GM12873 (cell line): ENCODE data around the gene CIDEB.

ENCODE experiments used
- TF ChIP-seq, protein P1 (sequence below): IDR thresholded peaks from 2 replicates; pipeline ENCODE4 v1.5.1; 2012; ENCODE audit warnings: low read depth, mild to moderate bottlenecking, moderate library complexity, low read length, control low read depth; ENCODE audit not compliant: insufficient read depth; ENCODE audit errors: missing control alignments

Gene CIDEB

DNA sequence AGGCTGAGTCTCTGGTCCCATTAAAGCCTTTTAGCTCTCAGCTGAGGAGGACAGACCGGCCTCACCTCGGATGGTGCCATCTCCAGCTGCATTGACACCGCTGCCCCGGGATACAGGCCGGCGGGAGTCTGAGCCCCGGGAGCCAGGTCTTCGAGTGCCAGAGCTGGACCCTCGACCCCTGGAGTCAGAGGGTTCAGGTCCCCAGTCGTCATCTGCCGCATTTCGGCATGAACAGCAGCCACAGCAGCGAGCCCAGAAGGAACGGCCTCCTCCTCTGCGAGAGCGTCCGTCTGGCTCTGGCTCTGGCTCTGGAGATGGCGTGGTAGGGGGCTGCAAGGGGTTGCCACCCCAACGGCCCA is 45.8 kb downstream of the CIDEB start:
- TF ChIP-seq, protein P1, sequence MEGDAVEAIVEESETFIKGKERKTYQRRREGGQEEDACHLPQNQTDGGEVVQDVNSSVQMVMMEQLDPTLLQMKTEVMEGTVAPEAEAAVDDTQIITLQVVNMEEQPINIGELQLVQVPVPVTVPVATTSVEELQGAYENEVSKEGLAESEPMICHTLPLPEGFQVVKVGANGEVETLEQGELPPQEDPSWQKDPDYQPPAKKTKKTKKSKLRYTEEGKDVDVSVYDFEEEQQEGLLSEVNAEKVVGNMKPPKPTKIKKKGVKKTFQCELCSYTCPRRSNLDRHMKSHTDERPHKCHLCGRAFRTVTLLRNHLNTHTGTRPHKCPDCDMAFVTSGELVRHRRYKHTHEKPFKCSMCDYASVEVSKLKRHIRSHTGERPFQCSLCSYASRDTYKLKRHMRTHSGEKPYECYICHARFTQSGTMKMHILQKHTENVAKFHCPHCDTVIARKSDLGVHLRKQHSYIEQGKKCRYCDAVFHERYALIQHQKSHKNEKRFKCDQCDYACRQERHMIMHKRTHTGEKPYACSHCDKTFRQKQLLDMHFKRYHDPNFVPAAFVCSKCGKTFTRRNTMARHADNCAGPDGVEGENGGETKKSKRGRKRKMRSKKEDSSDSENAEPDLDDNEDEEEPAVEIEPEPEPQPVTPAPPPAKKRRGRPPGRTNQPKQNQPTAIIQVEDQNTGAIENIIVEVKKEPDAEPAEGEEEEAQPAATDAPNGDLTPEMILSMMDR: no peak

- TF ChIP-seq, protein P1: no peak
Measured at GRCh38 chr14:24261256-24261968, 46.4 kb downstream of the CIDEB start.

DNA sequence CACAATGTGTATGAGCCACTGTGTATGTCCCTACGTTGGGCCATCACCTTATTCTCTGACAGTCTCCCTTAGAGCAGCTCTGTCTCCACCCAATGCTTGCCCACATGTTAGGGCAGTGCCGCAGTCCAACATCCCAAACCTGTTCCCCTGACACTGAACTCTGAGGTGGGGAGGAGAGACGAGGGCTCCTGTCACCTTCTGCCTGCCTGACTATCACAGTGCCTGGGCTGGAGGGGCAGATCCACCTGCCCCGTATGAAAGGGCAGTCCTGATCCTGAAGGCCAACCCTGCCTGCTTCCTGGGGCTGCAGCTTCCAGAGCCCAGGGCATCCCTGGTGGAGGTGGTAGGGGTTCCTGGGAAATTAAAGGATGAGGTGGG is 47.0 kb downstream of the CIDEB start:
- TF ChIP-seq, protein P1: no peak

DNA sequence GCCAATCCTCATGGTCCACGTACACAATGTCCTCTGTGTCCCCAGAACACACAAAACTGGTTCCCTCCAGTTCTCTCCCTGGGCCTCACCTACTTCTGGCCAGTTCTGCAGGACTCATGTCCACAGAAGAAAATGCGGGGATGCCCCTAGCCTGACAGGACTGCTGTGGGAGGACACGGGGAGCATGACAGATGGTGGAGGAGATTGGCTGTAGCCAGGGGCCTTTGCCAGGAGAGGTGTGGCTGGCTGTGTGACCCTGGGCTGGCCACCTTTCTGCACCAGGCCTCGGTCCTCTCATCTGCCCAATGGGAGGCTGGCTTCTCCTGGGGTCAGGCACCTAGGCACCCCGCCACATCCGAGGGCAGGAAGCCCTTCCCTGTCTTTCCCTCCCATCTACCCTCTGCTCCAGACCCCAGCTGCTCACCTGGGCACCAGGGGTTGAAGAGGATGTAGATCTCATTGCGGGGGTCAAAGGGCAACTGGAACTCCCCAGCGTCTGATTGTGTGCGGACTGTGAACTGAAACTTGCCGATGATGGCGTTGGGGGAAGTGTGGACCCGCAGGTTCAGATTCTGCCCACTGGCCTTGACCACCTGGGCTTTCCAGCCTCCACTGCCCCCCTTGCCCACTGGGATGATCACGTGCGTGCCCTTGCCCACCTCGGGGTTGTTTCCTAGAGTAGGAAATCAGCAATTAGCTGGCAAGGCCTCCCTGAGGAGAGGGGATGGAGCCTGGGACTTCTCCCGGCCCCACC is 47.6 kb downstream of the CIDEB start:
- TF ChIP-seq, protein P1: no peak

GRCh38 chr14:24259282-24260025 is 48.3 kb downstream of the CIDEB start:
- TF ChIP-seq, protein P1: no peak

DNA sequence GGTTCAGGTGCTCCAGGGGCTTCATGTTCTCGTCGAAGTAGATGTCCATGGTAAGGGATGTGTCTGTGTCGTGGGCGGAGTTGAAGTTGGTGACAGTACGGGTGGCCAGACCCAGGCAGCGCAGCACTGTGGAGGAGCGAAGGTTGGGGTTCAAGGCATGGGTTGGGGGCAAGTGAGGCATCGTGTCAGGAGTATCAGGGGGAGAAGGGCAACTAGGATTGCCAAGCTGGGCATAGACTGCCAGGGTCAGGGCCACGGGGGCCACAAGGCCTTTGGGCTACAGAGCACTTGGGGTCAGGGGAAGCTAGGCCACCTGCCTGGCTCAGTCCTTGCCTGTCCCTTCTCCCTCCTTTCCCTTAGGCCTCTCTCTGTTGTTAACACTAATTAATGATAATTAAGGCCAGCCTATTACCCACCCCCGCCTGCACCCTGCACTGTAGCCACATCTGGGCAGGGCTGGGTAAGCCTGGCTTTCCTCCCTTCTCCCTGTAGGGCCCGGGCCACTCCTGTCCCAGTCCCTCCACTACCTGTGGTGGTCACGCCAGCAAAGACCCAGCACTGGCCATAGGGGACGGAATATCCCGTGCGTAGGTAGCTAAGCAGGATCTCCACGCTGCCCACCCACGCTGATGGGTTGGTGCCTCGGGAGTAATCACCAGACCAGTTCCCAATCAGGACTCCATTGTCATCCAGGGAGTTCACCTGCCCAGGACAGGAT is 49.1 kb downstream of the CIDEB start:
- TF ChIP-seq, protein P1: no peak
